OCI-LY7 (cell line): ENCODE data around the gene WDR64.

ENCODE experiments used
- EZH2phosphoT487 ChIP-seq: fragments of 200-600 bp; sonication (generic); IDR thresholded peaks from 2 replicates; pipeline ENCODE4 v1.6.1; 2018; ENCODE audit warnings: low read depth, borderline replicate concordance, mild to moderate bottlenecking, mixed run types, antibody characterized with exemption, low read length, moderate library complexity, mixed read lengths
- TF ChIP-seq, protein P1 (sequence below): fragments of 200-600 bp; sonication (generic); conservative IDR thresholded peaks from 2 replicates; pipeline ENCODE4 v1.5.1; 2014; ENCODE audit warnings: mild to moderate bottlenecking, antibody characterized with exemption, low read length, moderate library complexity, mixed read lengths

DNA sequence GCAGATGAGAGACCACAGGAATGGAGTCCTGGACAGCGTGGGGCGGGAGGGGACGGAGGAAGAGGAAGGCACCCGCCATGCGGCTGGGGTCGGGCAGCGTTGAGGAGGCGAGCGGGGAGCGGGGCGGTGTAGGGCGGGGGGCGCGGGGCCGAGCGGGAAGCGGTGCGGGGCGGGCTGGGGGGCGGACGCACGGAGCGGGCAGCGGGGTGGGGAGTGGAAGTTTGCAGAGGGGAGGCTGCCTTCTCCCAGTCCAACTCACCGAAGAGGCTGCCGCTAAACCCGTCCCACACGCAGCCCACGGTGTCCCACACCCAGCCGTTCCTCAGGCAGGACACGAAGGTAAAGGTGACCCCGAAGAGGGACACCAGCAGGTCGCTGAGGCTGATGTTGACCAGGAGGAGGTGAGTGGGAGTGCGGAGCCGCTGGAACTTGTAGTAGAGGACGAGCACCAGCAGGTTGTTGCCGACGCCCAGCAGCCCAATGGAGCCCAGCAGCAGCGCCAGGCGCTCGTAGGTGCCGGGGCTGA, 12.4 kb upstream of the WDR64 start:
- TF ChIP-seq, protein P1, sequence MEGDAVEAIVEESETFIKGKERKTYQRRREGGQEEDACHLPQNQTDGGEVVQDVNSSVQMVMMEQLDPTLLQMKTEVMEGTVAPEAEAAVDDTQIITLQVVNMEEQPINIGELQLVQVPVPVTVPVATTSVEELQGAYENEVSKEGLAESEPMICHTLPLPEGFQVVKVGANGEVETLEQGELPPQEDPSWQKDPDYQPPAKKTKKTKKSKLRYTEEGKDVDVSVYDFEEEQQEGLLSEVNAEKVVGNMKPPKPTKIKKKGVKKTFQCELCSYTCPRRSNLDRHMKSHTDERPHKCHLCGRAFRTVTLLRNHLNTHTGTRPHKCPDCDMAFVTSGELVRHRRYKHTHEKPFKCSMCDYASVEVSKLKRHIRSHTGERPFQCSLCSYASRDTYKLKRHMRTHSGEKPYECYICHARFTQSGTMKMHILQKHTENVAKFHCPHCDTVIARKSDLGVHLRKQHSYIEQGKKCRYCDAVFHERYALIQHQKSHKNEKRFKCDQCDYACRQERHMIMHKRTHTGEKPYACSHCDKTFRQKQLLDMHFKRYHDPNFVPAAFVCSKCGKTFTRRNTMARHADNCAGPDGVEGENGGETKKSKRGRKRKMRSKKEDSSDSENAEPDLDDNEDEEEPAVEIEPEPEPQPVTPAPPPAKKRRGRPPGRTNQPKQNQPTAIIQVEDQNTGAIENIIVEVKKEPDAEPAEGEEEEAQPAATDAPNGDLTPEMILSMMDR, result no peak
- TF ChIP-seq EZH2phosphoT487, result no peak
